ENCODE results near the gene EDC4. TPM values are rescaled to one million over a fixed set of nuclear protein-coding genes. Genes with fewer than 3 reads are reported as not detected.

The EDC4 gene
- total RNA-seq, 1 donor from 2014 or later: 61.2 TPM

DNA sequence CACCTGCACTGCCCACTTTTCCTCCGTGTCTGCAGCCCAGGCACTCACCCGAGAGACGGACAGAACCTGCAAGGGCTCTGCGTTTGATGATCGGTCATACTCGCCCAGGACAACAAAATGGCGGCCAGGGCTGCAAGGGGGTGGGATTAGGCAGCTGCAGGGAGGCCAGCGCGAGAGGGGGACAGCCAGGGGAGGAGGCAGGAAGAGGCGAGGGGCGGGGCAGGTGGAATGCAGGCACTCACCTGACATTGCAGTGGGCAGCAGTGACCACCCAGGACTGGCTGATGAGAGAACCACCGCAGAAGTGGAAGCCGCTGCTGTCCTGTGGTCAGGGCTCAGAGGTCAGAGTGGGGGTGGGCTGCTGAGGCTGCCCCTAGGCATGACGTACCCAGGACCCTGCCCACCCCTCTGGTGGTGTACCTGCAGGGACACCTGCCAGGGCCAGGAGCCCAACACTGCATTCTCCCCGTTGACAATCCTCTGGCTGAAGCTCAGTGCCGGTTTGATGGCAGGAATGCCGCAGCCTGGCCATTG is 57.9 kb downstream of the EDC4 start:
- H3K4me3 ChIP-seq (ENCODE audit: low read depth, low read length): no peak overlapping the region
- DNase-seq (ENCODE audit: low read depth): no peak
- no peak for TF ChIP-seq CTCF (conservative IDR thresholded peaks at IDR 0.05; ENCODE audit: low read depth, low read length)

Other genes starting within 250 kb of the EDC4 start
- 1.3 and 2.7 TPM in 2 replicates for gene CARMIL2, start 227.9 kb upstream of the EDC4 start, total RNA-seq
- gene ACD, start 212.8 kb upstream of the EDC4 start, total RNA-seq: 71.6 and 73.2 TPM in 2 replicates
- 13.3 and 15.9 TPM in 2 replicates for gene PARD6A, start 212.1 kb upstream of the EDC4 start, total RNA-seq
- gene ENKD1, start 206.3 kb upstream of the EDC4 start, total RNA-seq: 12.2 and 17.4 TPM in 2 replicates
- 4.7 and 5.9 TPM in 2 replicates for gene C16orf86, start 206.2 kb upstream of the EDC4 start, total RNA-seq
- gene GFOD2, start 153.7 kb upstream of the EDC4 start, total RNA-seq: 16.1 and 20.1 TPM in 2 replicates
- 4.0 and 5.3 TPM in 2 replicates for gene RANBP10, start 66.5 kb upstream of the EDC4 start, total RNA-seq
- gene TSNAXIP1, start 66.2 kb upstream of the EDC4 start, total RNA-seq: 0.07 and 0.52 TPM in 2 replicates
- gene THAP11, start 30.7 kb upstream of the EDC4 start, total RNA-seq: 33.7 and 45.7 TPM in 2 replicates
- 219 and 549 TPM in 2 replicates for gene NUTF2, start 26.1 kb upstream of the EDC4 start, total RNA-seq
- 36.3 and 40.4 TPM in 2 replicates for gene CENPT, start 25.4 kb upstream of the EDC4 start, total RNA-seq
- 0.46 TPM in 1 of 2 replicates, not detected in the other for gene NRN1L, start 11.8 kb downstream of the EDC4 start, total RNA-seq
- 6.7 and 8.1 TPM in 2 replicates for gene PSKH1, start 20.2 kb downstream of the EDC4 start, total RNA-seq
- gene CTRL, start 58.8 kb downstream of the EDC4 start, total RNA-seq: 1.6 and 2.1 TPM in 2 replicates
- 54.1 and 58.1 TPM in 2 replicates for gene PSMB10, start 63.8 kb downstream of the EDC4 start, total RNA-seq
- 7.5 TPM in 2 replicates for gene LCAT, start 71.1 kb downstream of the EDC4 start, total RNA-seq
- gene SLC12A4, start 95.6 kb downstream of the EDC4 start, total RNA-seq: 46.8 and 50.7 TPM in 2 replicates
- not detected in 2 replicates for gene DPEP3, start 107.4 kb downstream of the EDC4 start, total RNA-seq
- not detected in 2 replicates for gene DPEP2, start 126.4 kb downstream of the EDC4 start, total RNA-seq
- not detected in 2 replicates for gene DPEP2NB, start 142.9 kb downstream of the EDC4 start, total RNA-seq
- gene DDX28, start 150.2 kb downstream of the EDC4 start, total RNA-seq: 5.3 and 11.8 TPM in 2 replicates
- 20.9 and 28.5 TPM in 2 replicates for gene DUS2, start 150.2 kb downstream of the EDC4 start, total RNA-seq
- 15.8 and 24.7 TPM in 2 replicates for gene NFATC3, start 212.3 kb downstream of the EDC4 start, total RNA-seq

All from epithelial cell of proximal tubule (primary cell).